Measurements from ENCODE around the gene GPX3. TPM values are rescaled to one million over a fixed set of nuclear protein-coding genes. Genes with fewer than 3 reads are reported as not detected.

The GPX3 gene
- total RNA-seq, 4 donors from 2014 or later, result 5,296 to 11,485 (median 6,898) TPM

DNA sequence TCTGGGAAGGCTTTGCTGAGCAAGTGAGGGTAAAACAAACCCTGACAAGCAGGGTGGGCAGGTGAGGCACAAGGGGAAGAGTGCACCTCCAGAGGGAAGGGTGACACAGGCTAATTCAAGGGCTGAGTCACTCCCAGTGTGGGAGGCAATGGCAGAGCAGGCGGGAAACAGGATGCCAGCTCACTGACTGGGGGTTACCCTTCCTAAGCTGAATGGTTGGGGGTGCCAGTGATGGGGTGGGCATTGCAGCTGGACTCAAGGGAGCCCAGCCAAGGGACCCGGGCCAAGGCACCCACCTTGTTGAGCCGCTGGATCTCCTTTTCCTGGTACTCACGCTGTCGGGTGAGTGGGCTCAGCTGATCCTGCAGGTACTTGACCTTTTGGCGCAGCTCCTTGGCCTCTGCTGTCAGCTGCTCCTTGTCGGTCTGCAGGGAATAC lies 18.4 kb downstream of the GPX3 start:
- DNase-seq (ENCODE audit: low spot score) (no peak), ATAC-seq (ENCODE audit: low FRiP score) (peak; percentile 12)
- no peak for TF ChIP-seq CTCF (IDR thresholded peaks at IDR 0.05)

DNA sequence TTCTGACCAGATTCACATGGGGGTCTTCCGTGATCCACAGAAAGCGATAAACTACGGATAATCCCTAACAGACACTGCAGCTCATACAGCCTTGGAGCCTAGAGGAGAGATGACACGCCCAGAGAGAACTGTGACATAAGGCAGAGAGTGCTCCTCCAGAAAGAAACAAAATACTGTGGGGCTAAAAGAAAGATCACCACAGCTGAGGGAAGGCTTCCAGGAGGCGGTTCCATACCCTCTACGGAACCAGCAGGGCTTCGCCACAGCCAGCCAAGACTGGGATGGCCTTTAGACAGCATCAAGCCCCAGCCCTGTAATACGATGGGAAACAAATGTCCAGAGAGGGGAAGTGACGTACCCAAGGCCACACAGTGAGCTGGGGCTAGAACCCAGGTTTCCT lies 19.3 kb downstream of the GPX3 start:
- TF ChIP-seq CTCF (IDR thresholded peaks at IDR 0.05), result no peak
- DNase-seq (ENCODE audit: low spot score) (no peak), ATAC-seq (ENCODE audit: low FRiP score) (no peak)

DNA sequence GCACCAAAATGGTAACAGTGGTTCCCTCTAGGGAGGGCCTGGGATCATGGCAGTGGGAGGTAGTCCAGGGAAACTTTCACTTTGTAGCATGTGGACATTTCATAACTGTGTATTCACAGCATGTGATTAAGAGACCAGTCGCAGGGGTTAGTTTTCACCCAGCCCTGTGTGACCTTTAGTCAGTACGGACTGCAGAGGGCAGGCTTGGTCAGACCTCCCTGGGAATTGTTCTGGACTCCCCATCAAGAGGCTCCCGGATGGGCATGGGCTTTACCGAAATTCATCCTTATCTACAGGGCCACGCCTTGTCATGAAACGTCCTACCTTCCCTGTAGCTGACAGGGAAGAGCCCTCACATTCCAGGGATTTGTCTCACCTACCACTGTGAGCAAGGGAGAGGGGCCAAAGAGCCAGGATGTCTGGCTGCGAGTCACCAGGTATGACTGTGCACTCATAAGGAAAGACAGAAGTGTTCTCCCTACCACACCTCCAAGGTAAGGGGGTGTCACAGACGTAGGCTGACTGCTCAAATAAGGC lies 19.9 kb downstream of the GPX3 start:
- no peak for TF ChIP-seq CTCF (IDR thresholded peaks at IDR 0.05)
- DNase-seq (ENCODE audit: low spot score) (no peak), ATAC-seq (ENCODE audit: low FRiP score) (peak; percentile 33)

- no peak for ATAC-seq (ENCODE audit: low FRiP score)
- no peak for DNase-seq (ENCODE audit: low spot score)
- TF ChIP-seq CTCF (IDR thresholded peaks at IDR 0.05), result no peak
Observed at GRCh38 chr5:151041577-151042268, 21.3 kb downstream of the GPX3 start.

- no peak for TF ChIP-seq CTCF (IDR thresholded peaks at IDR 0.05)
- ATAC-seq (ENCODE audit: low FRiP score) (no peak), DNase-seq (ENCODE audit: low spot score) (no peak)
Observed at GRCh38 chr5:151042453-151043093, 22.2 kb downstream of the GPX3 start.

- no peak for ATAC-seq (ENCODE audit: low FRiP score)
- TF ChIP-seq CTCF (IDR thresholded peaks at IDR 0.05), result peak in 1 of 3 donors; percentile 30
Observed at GRCh38 chr5:151047814-151048425, 27.5 kb downstream of the GPX3 start.

More at GRCh38 chr5:151047814-151048425, 27.5 kb downstream of the GPX3 start:
- no peak for DNase-seq (ENCODE audit: low spot score)
